GM18502 (cell line): ENCODE data around the gene LRRC53.

Experiments used
- ATAC-seq: cut with Tn5 transposase; IDR thresholded peaks from one replicate; pipeline ENCODE4 v1.9.1; 2021; ENCODE audit warnings: mild to moderate bottlenecking; ENCODE audit not compliant: unreplicated experiment, poor library complexity

Gene LRRC53, protein sequence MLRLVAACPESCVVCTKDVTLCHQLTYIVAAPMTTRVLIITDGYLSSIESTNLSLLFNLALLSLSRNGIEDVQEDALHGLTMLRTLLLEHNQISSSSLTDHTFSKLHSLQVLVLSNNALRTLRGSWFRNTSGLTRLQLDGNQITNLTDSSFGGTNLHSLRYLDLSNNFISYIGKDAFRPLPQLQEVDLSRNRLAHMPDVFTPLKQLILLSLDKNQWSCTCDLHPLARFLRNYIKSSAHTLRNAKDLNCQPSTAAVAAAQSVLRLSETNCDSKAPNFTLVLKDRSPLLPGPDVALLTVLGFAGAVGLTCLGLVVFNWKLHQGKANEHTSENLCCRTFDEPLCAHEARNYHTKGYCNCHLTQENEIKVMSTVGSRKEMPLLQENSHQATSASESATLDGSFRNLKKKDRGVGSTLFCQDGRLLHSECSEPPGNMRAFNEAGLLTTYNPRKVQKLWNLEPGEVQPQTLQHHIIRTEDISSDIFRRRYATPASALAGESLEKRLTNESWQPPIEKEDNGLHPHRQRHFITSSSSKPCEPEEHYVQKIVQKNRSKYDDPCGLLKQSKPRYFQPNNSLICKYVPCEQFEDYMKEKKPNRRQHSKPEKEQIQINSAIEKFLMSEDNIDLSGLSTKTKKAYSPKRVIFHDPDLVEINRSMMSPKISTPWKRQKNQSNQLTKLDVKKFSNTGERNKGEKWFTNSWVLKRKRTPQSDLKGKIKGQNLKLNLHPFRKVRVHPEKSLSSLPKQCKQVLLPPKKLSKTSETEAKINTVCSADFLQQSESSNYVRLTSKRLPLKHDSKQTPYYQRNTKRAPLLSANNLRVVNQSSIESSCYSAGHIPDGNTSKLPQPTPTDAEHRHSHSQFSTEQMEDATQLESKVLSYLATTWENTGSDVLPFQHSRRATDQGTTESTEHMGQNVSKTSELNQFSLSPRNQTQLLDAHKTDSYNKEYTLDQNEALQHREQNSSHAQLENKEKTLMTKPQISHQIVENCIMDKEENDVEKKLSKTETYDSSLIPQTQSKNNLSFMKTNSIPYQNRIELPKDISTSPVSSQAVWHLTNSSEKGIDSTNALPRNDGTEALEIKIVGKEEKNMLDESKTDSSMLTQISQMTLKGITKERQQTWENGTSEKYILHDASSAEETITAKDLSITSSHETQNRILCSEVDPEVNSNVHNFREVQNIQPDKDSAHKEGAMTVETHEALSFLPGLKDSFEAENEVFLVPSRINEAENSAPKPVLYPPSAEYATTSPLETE

DNA sequence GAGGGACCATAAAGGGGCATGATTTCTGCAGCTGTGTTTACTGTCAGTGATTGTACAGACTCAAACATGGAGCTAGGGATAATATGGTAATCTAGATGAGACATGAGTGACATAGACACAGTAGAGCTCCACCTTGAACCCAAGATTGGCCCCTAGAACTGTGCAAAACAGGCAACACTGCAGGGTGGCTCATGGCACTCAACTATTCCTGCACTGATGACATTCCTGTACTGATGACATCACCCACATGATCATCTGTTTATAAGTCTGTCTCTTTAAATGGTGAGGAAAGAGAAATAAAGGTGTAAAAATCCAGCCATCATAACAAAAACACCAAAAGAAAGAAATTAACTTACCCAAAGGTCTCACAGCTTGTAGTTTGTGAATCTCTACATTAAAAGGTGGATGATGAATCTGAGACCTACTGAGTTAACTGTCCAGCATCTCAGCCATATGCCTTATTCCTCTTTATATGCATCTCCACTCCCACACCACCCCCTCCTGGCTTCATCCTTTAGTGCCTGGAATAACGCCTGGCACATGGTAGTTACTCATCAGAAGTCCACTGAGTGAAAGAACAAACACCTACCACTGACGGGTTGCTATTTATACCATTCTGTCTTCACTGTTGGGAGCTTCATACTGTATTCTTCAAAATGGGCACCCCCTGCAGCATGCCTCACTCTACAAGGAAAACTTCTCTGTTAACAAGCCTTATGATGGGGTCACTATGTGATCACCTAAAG lies at the start of gene LRRC53:
Gene LRRC53, minus strand, starts transcription at position 442 of the 746 bp plus-strand sequence. CDS start 29,262 bp downstream, outside the sequence.
- no peak for ATAC-seq

DNA sequence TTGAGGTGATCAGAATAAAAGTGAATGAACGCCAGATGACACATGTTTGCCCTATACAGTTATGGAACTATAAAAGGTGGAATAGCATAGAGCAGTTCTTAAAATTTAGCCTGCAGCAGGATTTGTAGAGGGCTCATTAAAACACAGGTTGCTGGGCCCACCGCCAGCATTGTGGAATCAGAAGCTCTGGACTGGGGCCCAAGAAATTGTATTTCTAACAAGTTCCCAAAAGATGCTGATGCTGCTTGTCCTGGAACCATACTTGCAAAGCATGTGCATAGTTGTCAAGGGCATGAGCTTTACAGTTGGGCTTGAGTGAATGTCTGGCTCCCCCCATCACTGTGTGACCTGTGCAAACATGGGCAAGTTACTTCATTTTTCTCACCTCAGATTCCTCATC lies 37.5 kb upstream of the LRRC53 start:
- no peak for ATAC-seq

DNA sequence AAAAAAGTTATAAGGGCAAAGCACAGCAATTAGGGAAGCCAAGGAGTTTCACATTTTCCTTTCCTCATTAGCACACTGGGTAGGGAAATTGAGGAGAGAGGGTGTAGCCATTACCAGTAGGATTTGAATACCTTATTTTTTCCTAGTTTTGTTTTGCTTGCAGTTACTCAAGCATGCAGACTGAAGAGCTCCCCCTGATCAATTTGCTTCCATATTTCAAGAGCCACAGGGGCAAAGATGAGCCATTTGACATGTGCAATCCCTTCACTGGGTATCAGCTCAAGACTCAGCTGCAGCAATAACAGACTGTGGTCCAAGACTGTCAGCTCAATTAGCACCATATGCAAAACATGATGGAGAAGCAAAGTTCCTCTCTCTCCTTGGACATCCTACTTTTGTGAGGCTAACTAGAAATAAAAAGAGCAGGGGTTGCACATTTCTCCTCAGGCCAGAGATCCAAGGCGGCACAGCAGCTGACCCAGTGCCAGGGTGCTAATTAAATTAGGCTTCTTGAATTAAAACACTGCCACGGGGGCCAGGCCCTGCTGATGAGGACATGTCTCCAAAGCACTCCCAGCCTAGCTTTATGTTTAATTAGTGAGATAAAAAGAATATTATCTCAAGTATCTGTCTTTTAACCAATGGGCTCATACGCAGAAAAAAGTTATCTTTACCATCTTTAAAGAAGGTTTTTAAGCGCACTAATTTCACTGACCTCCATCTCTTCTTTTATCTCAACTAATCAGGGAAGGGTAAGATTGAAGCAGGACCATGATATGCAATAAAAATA lies 36.7 kb upstream of the LRRC53 start:
- no peak for ATAC-seq

DNA sequence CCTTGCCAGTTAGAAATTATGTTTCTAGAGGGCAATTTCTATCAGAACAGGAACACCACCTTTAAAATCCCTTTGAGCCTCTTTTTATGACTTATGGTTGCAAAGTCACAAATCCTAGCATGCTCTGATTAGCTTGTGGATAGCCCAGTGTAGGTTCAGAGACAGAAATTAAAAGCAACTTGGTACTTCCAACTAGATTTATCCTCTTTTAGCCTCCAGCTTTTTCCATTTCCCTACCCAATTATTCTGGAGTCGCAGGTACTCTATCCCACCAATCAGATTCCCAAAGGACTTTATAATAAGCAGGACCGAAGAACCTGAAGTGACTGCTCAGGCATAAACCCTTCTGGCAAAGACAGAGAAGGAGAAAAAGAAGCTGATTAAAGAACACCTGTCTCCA lies 33.4 kb upstream of the LRRC53 start:
- ATAC-seq, result no peak

DNA sequence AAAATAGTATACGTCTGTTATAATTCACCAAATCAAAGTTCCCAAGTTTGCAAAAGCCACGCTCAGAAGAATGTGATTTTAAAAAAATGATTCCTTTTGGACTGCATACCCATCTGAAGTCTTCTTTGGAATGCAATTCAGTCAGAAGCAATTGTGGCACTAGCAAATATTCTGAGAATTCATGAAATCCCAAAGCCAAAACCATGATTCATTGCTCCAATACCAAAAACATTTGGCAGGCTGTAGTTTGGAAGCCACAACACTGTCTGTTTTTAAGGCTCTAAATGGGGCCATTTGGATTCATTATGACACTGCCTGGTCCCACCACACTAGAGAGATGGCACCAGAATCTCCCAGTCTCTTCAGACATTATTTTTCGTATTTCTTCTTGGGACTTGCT lies 21.8 kb upstream of the LRRC53 start:
- ATAC-seq, result no peak

DNA sequence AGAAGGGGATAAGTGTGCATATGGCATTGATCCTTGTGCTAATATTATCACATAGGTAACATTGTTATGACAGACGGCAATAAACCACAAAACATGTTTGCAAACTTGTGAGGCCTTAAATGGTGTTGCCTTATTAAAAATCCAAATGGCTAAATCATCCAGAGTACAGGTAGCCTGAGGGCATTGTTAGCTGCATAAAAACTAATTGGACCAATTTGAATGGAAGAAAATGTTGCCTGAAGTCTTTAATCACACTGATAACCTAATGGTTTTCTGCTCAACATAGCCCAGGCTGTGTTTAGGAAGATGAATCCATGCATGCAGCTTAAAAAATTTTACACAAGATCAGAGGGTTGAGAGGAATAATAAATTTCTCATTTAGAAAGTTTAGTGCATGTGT lies 19.4 kb upstream of the LRRC53 start:
- no peak for ATAC-seq

- no peak for ATAC-seq
These were observed 18.5 kb upstream of the LRRC53 start for GRCh38 chr1:74530892-74531291.

DNA sequence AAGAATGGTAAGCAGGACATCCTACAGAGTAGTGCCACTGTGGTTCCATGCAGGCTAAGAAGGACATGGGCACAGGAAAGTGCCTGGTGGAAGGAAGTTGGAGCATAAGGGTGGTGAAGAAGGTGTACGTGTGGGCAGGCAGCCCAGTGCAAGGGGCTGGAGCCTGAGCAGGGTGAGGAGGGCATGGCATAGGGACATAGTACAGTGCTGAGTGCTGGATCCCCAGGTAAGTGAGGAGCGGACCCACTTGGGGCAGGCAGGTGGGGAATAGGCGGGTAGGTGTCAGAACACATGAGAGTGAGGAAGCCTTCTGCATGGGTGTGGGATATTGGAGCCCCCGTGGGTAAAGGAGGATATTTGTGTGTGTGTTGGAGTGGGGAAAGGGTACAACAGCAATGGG lies 15.7 kb upstream of the LRRC53 start:
- ATAC-seq, result no peak

- ATAC-seq, result no peak
These were observed 14.3 kb upstream of the LRRC53 start for GRCh38 chr1:74526708-74527107.

- no peak for ATAC-seq
These were observed 11.6 kb upstream of the LRRC53 start for GRCh38 chr1:74523873-74524480.

DNA sequence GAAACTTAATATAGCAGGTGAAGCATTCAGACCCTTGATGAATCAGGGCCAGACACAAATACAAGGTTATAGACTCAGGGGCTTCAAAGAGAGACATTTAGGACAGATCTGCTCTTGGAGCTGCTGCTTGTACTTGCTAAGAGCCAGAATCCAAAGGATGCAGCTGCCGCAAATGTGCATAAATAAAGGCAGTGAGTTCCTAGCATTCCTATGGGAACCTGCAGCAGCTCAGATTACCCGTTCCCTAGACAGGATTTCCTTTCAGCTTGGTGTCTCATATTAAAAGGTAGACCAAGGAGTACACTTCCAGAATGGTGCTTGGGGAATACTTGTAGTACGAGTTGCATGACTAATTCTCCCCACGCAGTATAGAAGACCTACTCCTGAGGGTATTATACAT lies 9.7 kb upstream of the LRRC53 start:
- no peak for ATAC-seq

DNA sequence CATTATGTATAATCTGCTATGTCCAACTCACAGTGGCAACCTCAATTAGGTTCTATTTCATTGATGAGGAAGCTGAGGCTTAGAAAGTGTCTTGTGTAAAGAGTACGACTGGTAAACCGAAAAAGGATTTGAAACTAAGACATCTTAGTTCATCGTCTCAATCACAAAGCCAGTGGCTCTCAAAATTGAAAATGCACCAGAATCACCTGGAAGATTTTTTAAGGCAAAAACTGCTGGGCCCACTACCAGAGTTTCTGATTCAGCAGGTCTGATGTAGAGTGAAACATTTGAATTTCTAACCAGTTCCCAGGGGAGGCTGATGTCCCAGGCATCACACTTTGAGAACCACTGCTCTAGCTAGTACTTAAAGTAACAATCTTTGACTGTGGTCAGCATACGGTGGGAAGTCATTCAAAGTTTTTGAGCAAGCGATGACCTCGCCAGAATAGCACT lies 5.2 kb upstream of the LRRC53 start:
- ATAC-seq, result peak; percentile 93

GRCh38 chr1:74513411-74514300 lies 1.2 kb upstream of the LRRC53 start:
- no peak for ATAC-seq

DNA sequence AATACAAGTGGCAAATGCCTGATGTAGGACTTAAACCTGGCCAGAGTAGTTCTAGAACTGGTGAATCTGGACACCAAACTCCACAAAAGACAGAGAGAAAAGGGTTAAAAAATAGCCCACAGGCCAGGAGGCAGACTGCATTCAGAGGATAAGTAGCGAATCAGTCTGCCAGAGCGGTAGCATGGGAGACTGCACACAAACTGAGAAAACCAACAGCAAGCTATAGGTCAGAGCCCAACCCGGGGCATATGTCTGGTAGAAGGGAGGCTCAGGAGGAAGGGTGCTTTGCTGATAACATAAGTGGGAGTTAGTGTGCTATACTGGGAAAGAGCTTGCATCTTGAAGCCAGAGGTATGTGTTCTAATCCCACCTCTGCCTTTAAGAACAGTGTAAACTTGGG lies 4.0 kb downstream of the LRRC53 start:
- ATAC-seq, result no peak

GRCh38 chr1:74505928-74506710 lies 6.3 kb downstream of the LRRC53 start:
- no peak for ATAC-seq

DNA sequence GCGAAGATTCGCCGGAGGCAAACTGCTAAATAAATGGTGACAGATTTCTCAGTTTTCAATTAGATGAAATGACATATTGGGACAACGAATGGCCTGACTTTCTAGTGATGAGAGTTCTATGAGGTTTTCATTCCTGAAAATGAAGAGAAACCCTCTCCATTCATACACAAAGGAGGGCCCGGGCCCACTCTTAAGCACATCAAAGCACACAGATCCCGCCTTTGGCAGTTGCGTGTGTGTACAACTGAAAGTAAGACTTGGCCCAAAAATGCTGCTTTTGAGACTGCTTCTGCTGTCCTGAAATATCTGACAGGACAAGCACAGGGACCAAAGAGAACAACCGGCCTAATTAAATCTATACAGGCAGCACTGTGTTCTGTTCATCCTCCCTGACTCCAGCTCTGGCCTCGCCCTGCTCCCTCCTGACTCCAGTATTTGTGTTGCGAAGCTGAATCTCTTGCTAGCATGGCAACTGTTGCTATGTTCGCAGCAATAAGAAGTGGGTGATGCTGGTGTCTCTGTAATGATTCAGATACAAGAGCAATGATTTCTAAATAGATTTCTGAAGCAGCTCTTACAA lies 7.4 kb downstream of the LRRC53 start:
- ATAC-seq, result no peak
